Psoas muscle (tissue), 8 donors: ENCODE measurements around the gene PDZD11. TPM values are rescaled to one million over a fixed set of nuclear protein-coding genes. Genes with fewer than 3 reads are reported as not detected.
"Not testable (repeated sequence)": the region's sequence is repeated elsewhere in the genome, so short reads cannot be mapped to it uniquely, and the experiment has no call there.

Source experiments
- ATAC-seq, 4 donors: fragments of 200-7000 bp; cut with Tn5 transposase; one replicate each; pipeline ENCODE4 v1.9.1; 2020; ENCODE audit warnings: moderate library complexity in 3 of 4, mild to moderate bottlenecking in 2 of 4
- DNase-seq, 2 donors: peaks; one replicate each; pipeline ENCODE4 v3.0.0-alpha.2; 2020
- H3K27ac ChIP-seq: fragments of 200-600 bp; one replicate; pipeline ENCODE4 v1.8.0; 2022
- H3K27me3 ChIP-seq, 3 donors: fragments of 200-600 bp in 1 of 3; one replicate each; pipeline versions ENCODE4 v1.6.1 to v1.8.0; 2013 to 2022; ENCODE audit warnings: low read length in 2 of 3, mild to moderate bottlenecking in 2 of 3, moderate library complexity in 1 of 3; ENCODE audit not compliant: insufficient read depth in 3 of 3
- H3K36me3 ChIP-seq, 2 donors: fragments of 200-600 bp in 1 of 2; one replicate each; pipeline versions ENCODE4 v1.6.1 to v1.8.0; 2013 to 2022; ENCODE audit warnings: low read depth in 1 of 2, mild to moderate bottlenecking in 1 of 2, moderate library complexity in 1 of 2; ENCODE audit not compliant: insufficient read depth in 1 of 2
- H3K4me1 ChIP-seq: fragments of 200-600 bp; one replicate; pipeline ENCODE4 v1.8.0; 2022
- H3K4me3 ChIP-seq: fragments of 200-600 bp; one replicate; pipeline ENCODE4 v1.8.0; 2022; ENCODE audit warnings: mild to moderate bottlenecking
- H3K9me3 ChIP-seq: fragments of 200-600 bp; one replicate; pipeline ENCODE4 v1.8.0; 2022
- WGBS, 3 donors: extraction: QIAGEN DNeasy Blood & Tissue Kit; methylation state at CpG; one replicate each; pipeline versions ENCODE4 v1.1.6 to v1.1.7; 2013; 5-methylcytosine and 5-hydroxymethylcytosine counted together
- intact Hi-C, 2 donors: fragments of 100-400 bp; cut with DNase I; formaldehyde crosslinking; loops; one replicate each; pipeline versions ENCODE4 v1.11.0 to v1.14.2; 2022
- polyA plus RNA-seq, 3 donors: library from polyadenylated mRNA; stranded (reverse); fragments of 200-250 nt; gene quantifications; one replicate each; pipeline ENCODE4 v1.2.3, GENCODE V29; 2013
- total RNA-seq, 4 donors: library from RNA; stranded (reverse); fragmentation: NEBNext Ultra II Directional in 2 of 4; extraction: Animal tissue kit (Norgen Biotek cat#: 25700) in 2 of 4; gene quantifications; one replicate each; pipeline versions ENCODE4 v1.2.1 to v1.2.4, GENCODE V29; 2021 to 2023
- TF ChIP-seq, protein P1 (sequence below): fragments of 200-600 bp; IDR thresholded peaks from one replicate; pipeline ENCODE4 v1.8.0; 2022; ENCODE audit warnings: antibody characterized with exemption
- donor health status: healthy with polysubstance abuse.
- donor health status: DM: no; HTN: no; CAD: no; lungs with moderate emphysema.
- donor health status: Bipolar disorder and iron deficiency.
- donor health status: healthy.
- donor health status: DM: yes; HTN: yes; CAD: no.
- donor health status: DM: no; HTN: no; CAD: no.
- donor health status: DM: no; HTN: no; CAD: no.
- donor health status: DM: yes; HTN: yes; CAD: no.

Gene PDZD11
- total and polyA plus RNA-seq, 7 donors: 18.5 to 28.7 (median 22.0) TPM

DNA sequence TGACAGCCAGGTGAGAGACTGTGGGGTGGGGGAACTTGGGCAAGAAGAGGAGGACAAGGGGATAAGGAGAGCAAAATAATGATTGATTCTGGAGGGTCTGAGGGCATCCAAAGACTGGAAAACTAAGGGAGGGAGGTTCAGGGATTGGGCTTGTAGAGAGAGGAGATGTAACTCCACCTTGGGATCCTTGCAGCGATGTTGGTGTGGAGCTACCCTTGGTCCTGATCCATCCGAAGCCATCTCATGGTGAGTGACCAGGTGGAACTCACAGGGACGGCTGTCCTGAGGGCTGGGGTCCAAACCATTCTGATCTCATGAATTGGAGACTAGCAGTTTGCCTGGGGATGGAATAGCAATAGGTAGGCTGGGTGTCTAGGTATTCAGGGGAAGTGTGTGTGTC, 9.2 kb downstream of the PDZD11 start:
- DNase-seq: no peak
- H3K36me3 ChIP-seq: peaks cover 0 to 13% of the 10 kb centered on the region in 2 donors
- H3K27ac ChIP-seq: no peak overlapping the region
- H3K4me1 ChIP-seq: no peaks in the 10 kb centered on the region
- 75 to 85% (median 84%) methylated on average over 3 of the region's 3 CpGs for WGBS, 3 donors
- TF ChIP-seq, protein P1, sequence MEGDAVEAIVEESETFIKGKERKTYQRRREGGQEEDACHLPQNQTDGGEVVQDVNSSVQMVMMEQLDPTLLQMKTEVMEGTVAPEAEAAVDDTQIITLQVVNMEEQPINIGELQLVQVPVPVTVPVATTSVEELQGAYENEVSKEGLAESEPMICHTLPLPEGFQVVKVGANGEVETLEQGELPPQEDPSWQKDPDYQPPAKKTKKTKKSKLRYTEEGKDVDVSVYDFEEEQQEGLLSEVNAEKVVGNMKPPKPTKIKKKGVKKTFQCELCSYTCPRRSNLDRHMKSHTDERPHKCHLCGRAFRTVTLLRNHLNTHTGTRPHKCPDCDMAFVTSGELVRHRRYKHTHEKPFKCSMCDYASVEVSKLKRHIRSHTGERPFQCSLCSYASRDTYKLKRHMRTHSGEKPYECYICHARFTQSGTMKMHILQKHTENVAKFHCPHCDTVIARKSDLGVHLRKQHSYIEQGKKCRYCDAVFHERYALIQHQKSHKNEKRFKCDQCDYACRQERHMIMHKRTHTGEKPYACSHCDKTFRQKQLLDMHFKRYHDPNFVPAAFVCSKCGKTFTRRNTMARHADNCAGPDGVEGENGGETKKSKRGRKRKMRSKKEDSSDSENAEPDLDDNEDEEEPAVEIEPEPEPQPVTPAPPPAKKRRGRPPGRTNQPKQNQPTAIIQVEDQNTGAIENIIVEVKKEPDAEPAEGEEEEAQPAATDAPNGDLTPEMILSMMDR: no peak
- H3K4me3 ChIP-seq: no peak overlapping the region
- H3K27me3 ChIP-seq: peaks cover 0 to 9% (median 0%) of the 10 kb centered on the region in 3 donors
- intact Hi-C loops: loop anchor here in 1 of 2 donors (10.0 kb wide), 1 partner anchor 154 kb away; no protein-coding TSS in a partner anchor
- no peak for ATAC-seq
- H3K9me3 ChIP-seq: no peaks in the 10 kb centered on the region

DNA sequence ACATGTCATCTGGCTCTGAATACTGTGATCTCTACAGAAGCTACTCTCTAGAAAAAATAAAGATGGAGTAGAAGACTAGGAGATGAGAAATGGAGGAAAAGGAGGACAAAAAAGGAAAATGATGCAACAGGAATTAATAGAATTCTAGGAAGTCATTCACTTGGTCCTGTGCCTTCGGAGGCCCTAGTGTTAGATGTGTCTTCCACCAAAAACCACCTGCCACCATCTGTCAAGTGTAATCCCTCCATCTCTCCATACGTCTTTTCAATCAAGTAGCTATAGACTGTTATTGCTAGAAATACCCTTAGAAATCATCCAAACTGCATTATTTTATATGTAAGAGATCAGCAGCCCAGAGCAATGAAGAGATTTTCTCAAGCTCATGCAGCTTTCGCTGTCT, 10.6 kb downstream of the PDZD11 start:
- WGBS, 3 donors: 67 to 83% (median 69%) methylated on average over 3 of the region's 3 CpGs
- no peak overlapping the region for H3K27ac ChIP-seq
- ATAC-seq: no peak

DNA sequence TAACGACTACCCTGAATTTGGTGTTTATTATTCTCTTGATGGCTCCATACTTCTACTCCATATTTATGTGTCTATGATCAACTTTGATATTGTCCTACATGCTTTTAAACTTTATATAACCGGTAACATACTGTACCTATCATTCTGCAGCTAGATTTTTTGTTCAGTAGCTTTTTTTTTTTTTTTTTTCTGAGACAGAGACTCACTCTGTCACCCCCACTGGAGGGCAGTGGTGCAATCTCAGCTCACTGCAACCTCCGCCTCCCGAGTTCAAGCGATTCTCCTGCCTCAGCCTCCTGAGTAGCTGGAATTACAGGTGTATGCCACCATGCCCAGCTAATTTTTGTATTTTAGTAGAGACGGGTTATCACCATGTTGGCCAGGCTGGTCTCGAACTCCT, 15.7 kb downstream of the PDZD11 start:
- 77 to 83% (median 79%) methylated on average over 7 of the region's 7 CpGs for WGBS, 3 donors
- H3K9me3 ChIP-seq, H3K27me3 ChIP-seq, intact Hi-C loops, H3K4me1 ChIP-seq, H3K27ac ChIP-seq, DNase-seq, H3K4me3 ChIP-seq, ATAC-seq, H3K36me3 ChIP-seq: not testable (repeated sequence)

More for the DNA sequence above, 10.6 kb downstream of the PDZD11 start:
- Histone ChIP-seq H3K4me3 (no peak overlapping the region), H3K27me3 (peaks cover 0 to 9% (median 0%) of the 10 kb centered on the region in 3 donors), H3K9me3 (no peaks in the 10 kb centered on the region), H3K4me1 (no peaks in the 10 kb centered on the region), H3K36me3 (no peaks in the 10 kb centered on the region)
- intact Hi-C loops: no loop called here
- TF ChIP-seq, protein P1: no peak
- DNase-seq: no peak

GRCh38 chrX:70268034-70268433, 21.7 kb downstream of the PDZD11 start, which contains the start of gene ARR3:
Gene ARR3, plus strand, starts transcription at chrX:70268334. Its CDS starts 1,052 bp downstream, at chrX:70269386.
- no peak for DNase-seq
- intact Hi-C loops: no loop called here
- ATAC-seq: no peak

GRCh38 chrX:70264784-70265183, 24.9 kb downstream of the PDZD11 start:
- intact Hi-C loops: no loop called here
- WGBS, 3 donors: 21 to 39% (median 25%) methylated on average over 3 of the region's 3 CpGs

More at GRCh38 chrX:70268034-70268433, 21.7 kb downstream of the PDZD11 start, which contains the start of gene ARR3:
- Histone ChIP-seq H3K27me3 (peaks cover 0 to 12% (median 0%) of the 10 kb centered on the region in 3 donors), H3K4me1 (no peaks in the 10 kb centered on the region), H3K4me3 (no peak within 1 kb of the TSS), H3K36me3 (no peaks in the 10 kb centered on the region), H3K9me3 (no peaks in the 10 kb centered on the region), H3K27ac (no peak within 1 kb of the TSS)
- TF ChIP-seq, protein P1: no peak

More at GRCh38 chrX:70264784-70265183, 24.9 kb downstream of the PDZD11 start:
- no peaks in the 10 kb centered on the region for H3K4me1 ChIP-seq
- no peaks in the 10 kb centered on the region for H3K9me3 ChIP-seq
- no peaks in the 10 kb centered on the region for H3K36me3 ChIP-seq
- DNase-seq: no peak
- no peak for ATAC-seq
- no peak overlapping the region for H3K4me3 ChIP-seq
- TF ChIP-seq, protein P1: no peak
- peaks cover 0 to 12% (median 0%) of the 10 kb centered on the region in 3 donors for H3K27me3 ChIP-seq
- no peak overlapping the region for H3K27ac ChIP-seq
